Liver (tissue), 9 donors: ENCODE results near the gene SMARCB1. TPM values are rescaled to one million over a fixed set of nuclear protein-coding genes. Genes with fewer than 3 reads are reported as not detected.

Experiments
- DNase-seq: peaks from one replicate; pipeline ENCODE4 v3.0.0-alpha.2; 2017; ENCODE audit warnings: low spot score
- H3K27ac ChIP-seq, 2 donors: one replicate each; pipeline ENCODE4 v1.7.0; 2013; ENCODE audit warnings: inconsistent platforms in 2 of 2, low read length in 2 of 2, control low read depth in 1 of 2, low read depth in 1 of 2, mild to moderate bottlenecking in 1 of 2
- H3K27me3 ChIP-seq, 4 donors: one replicate each; pipeline versions ENCODE4 v1.6.1 to v1.7.0; 2013; ENCODE audit warnings: low read length in 3 of 4, inconsistent platforms in 1 of 4, mild to moderate bottlenecking in 1 of 4, moderate library complexity in 1 of 4; ENCODE audit not compliant: control insufficient read depth in 4 of 4, insufficient read depth in 4 of 4
- H3K36me3 ChIP-seq, 4 donors: one replicate each; pipeline versions ENCODE4 v1.6.1 to v1.7.0; 2013; ENCODE audit warnings: low read length in 3 of 4, mild to moderate bottlenecking in 3 of 4, low read depth in 1 of 4, moderate library complexity in 1 of 4; ENCODE audit not compliant: control insufficient read depth in 4 of 4, insufficient read depth in 3 of 4
- H3K4me1 ChIP-seq, 4 donors: one replicate each; pipeline versions ENCODE4 v1.6.1 to v1.7.0; 2013; ENCODE audit warnings: low read length in 3 of 4, mild to moderate bottlenecking in 3 of 4, moderate library complexity in 1 of 4; ENCODE audit not compliant: control insufficient read depth in 4 of 4, insufficient read depth in 4 of 4
- H3K4me3 ChIP-seq, 3 donors: one replicate each; pipeline versions ENCODE4 v1.6.1 to v1.7.0; 2013; ENCODE audit warnings: low read length in 3 of 3, control low read depth in 1 of 3, low read depth in 1 of 3, mild to moderate bottlenecking in 1 of 3
- H3K9ac ChIP-seq, 2 donors: one replicate each; pipeline ENCODE4 v1.7.0; 2013; ENCODE audit warnings: low read length in 2 of 2, mild to moderate bottlenecking in 2 of 2, moderate library complexity in 2 of 2, control low read depth in 1 of 2, low read depth in 1 of 2
- H3K9me3 ChIP-seq, 4 donors: one replicate each; pipeline versions ENCODE4 v1.6.1 to v1.7.0; 2013; ENCODE audit warnings: low read length in 3 of 4; ENCODE audit not compliant: control insufficient read depth in 4 of 4
- HNF4A ChIP-seq, 2 donors: conservative IDR thresholded peaks; 2 replicates each; pipeline ENCODE4 v1.6.1; 2016; ENCODE audit warnings: antibody characterized with exemption in 2 of 2, mild to moderate bottlenecking in 2 of 2
- HNF4G ChIP-seq: IDR thresholded peaks from 2 replicates; pipeline ENCODE4 v1.6.1; 2016; ENCODE audit warnings: antibody characterized with exemption
- NR2F2 ChIP-seq: IDR thresholded peaks from 2 replicates; pipeline ENCODE4 v1.6.1; 2016; ENCODE audit warnings: antibody characterized with exemption
- RAD21 ChIP-seq, 2 donors: IDR thresholded peaks; 2 replicates each; pipeline ENCODE4 v1.6.1; 2016; ENCODE audit warnings: antibody characterized with exemption in 2 of 2, mild to moderate bottlenecking in 2 of 2
- REST ChIP-seq: IDR thresholded peaks from 2 replicates; pipeline ENCODE4 v1.6.1; 2016; ENCODE audit warnings: antibody characterized with exemption, mild to moderate bottlenecking
- RXRA ChIP-seq, 2 donors: IDR thresholded peaks; 2 replicates each; pipeline ENCODE4 v1.6.1; 2017 to 2018; ENCODE audit warnings: antibody characterized with exemption in 2 of 2, mild to moderate bottlenecking in 1 of 2
- TAF1 ChIP-seq: conservative IDR thresholded peaks from 2 replicates; pipeline ENCODE4 v1.6.1; 2016; ENCODE audit warnings: antibody characterized with exemption, mild to moderate bottlenecking
- YY1 ChIP-seq: IDR thresholded peaks from 2 replicates; pipeline ENCODE4 v1.6.1; 2016; ENCODE audit warnings: antibody characterized with exemption, mild to moderate bottlenecking
- WGBS: extraction: QIAGEN DNeasy Blood & Tissue Kit; methylation state at CpG from one replicate; pipeline ENCODE4 v1.1.7; 2013; 5-methylcytosine and 5-hydroxymethylcytosine counted together
- polyA plus RNA-seq, 2 donors: library from polyadenylated mRNA; stranded (reverse) in 1 of 2; unstranded in 1 of 2; fragments of 200-250 nt in 1 of 2; fragments of >200 nt in 1 of 2; fragmentation: Nextera tagmentation in 1 of 2; extraction: Ambion mirVana in 1 of 2; gene quantifications; one replicate each; pipeline versions ENCODE4 v1.2.1 to v1.2.3, GENCODE V29; 2013 to 2015
- total RNA-seq, 2 donors: library from RNA; depleted of rRNA; stranded (reverse); fragments of >200 nt; gene quantifications; one replicate each; pipeline ENCODE4 v1.2.3, GENCODE V29; 2014
- TF ChIP-seq, protein P1 (sequence below): fragments of 150-350 bp; IDR thresholded peaks from 2 replicates; pipeline ENCODE4 v1.5.1; 2017; ENCODE audit warnings: improper control_type of control experiment, low read depth, low read length; ENCODE audit not compliant: missing input control
- donor health status: healthy.
- donor health status: healthy.
- donor health status: healthy.
- donor health status: healthy.
- donor health status: healthy.

SMARCB1 gene
- total and polyA plus RNA-seq, 4 donors, result 15.1 to 22.5 (median 19.1) TPM

- WGBS, result 4% methylated on average over 58 of the region's 58 CpGs
- H3K27me3 ChIP-seq, result no peaks in the 10 kb centered on the region
- peak; percentile 33 for TF ChIP-seq NR2F2
- no peak for TF ChIP-seq HNF4G
Observed at GRCh38 chr22:23856721-23857605, 70.2 kb downstream of the SMARCB1 start.

DNA sequence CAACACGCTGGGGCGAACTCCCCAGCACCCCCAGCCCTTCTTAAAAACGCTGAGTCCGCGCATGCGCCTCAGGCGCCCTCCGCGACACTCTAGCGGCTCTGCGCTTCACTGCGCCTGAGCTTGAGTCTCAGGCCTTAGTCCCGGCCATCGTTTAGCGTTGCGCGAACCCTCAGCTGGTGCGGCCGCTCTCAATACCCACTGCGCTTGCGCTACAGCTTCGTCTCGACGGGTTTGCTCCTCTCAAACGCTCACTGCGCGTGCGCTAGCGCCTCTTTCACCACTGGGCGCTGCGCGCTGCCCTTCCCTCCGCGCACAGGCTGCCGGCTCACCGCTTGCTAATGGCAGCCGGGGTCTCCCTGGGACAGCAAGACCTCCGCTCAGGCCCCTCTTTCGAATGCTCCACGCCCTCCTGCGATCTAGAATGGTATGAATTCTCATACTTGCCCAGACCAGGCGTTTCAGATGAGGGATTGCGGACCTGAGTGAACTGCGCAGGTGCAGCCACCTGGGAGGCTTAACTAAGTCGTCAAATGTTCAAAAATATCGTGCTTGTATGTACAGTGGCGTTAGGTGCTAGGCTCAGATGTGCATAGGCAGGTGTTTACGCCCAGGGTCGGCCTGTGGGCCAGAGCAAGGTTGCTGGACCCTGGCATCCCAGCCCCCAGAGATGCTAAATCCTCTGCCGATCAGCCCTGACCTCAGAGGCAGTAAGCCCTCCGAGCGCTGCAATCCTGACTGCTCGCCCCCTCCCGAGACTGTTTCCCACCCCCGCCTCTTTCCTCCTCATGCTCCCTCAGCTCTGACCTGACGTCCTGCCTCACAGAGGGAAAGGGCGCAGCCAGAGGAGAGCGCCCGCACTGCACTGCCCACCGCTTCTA lies 71.1 kb downstream of the SMARCB1 start, which contains the start of gene SLC2A11:
Gene SLC2A11, plus strand, starts transcription at position 270 of the 878 bp plus-strand sequence. Its CDS starts 125 bp downstream, at position 395.
- peak; percentile 89 for DNase-seq
- Histone ChIP-seq H3K27me3 (no peaks in the 10 kb centered on the region), H3K4me1 (peaks cover 0 to 21% (median 13%) of the 10 kb centered on the region in 4 donors), H3K9me3 (no peaks in the 10 kb centered on the region), H3K27ac (peak within 1 kb of the TSS; percentile 87 to 88), H3K9ac (peak within 1 kb of the TSS; percentile 81 to 93), H3K4me3 (peak within 1 kb of the TSS; percentile 50 to 96 (median 84)), H3K36me3 (no peaks in the 10 kb centered on the region)
- 2% methylated on average over 60 of the region's 60 CpGs for WGBS
- peak; percentile 24 to 54 for TF ChIP-seq RAD21 (IDR thresholded peaks at IDR 0.05)
- TF ChIP-seq, protein P1, sequence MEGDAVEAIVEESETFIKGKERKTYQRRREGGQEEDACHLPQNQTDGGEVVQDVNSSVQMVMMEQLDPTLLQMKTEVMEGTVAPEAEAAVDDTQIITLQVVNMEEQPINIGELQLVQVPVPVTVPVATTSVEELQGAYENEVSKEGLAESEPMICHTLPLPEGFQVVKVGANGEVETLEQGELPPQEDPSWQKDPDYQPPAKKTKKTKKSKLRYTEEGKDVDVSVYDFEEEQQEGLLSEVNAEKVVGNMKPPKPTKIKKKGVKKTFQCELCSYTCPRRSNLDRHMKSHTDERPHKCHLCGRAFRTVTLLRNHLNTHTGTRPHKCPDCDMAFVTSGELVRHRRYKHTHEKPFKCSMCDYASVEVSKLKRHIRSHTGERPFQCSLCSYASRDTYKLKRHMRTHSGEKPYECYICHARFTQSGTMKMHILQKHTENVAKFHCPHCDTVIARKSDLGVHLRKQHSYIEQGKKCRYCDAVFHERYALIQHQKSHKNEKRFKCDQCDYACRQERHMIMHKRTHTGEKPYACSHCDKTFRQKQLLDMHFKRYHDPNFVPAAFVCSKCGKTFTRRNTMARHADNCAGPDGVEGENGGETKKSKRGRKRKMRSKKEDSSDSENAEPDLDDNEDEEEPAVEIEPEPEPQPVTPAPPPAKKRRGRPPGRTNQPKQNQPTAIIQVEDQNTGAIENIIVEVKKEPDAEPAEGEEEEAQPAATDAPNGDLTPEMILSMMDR, result peak; percentile 38
- TF ChIP-seq YY1, result peak; percentile 94
- TF ChIP-seq TAF1, result peak; percentile 9
- TF ChIP-seq RXRA (IDR thresholded peaks at IDR 0.05), result peak in 1 of 2 donors; percentile 27
- TF ChIP-seq REST, result no peak
- TF ChIP-seq HNF4A (conservative IDR thresholded peaks at IDR 0.05), result no peak

More at GRCh38 chr22:23856721-23857605, 70.2 kb downstream of the SMARCB1 start:
- Histone ChIP-seq H3K9me3 (no peaks in the 10 kb centered on the region), H3K4me3 (peak overlapping the region; percentile 50 to 96 (median 84)), H3K36me3 (no peaks in the 10 kb centered on the region), H3K4me1 (peaks cover 0 to 21% (median 13%) of the 10 kb centered on the region in 4 donors), H3K9ac (peak overlapping the region; percentile 5 to 88), H3K27ac (peak overlapping the region; percentile 87 to 88)
- peak; percentile 52 for DNase-seq
